Testis (tissue), 2 donors: ENCODE results near the gene LRFN2.

ENCODE experiments used
- POLR2A ChIP-seq: fragments of 450-650 bp; IDR thresholded peaks from one replicate; pipeline ENCODE4 v1.6.1; 2017; ENCODE audit warnings: antibody characterized with exemption, mild to moderate bottlenecking, moderate library complexity
- TF ChIP-seq, protein P1 (sequence below), 3 experiments: fragments of 450-650 bp in 2 of 3; fragments of 200-600 bp in 1 of 3; sonication (generic) in 1 of 3; IDR thresholded peaks; one replicate each; pipeline ENCODE4 v1.5.1; 2016 to 2019; ENCODE audit warnings: antibody characterized with exemption in 3 of 3, mild to moderate bottlenecking in 2 of 3, moderate library complexity in 1 of 3

- TF ChIP-seq, protein P1, sequence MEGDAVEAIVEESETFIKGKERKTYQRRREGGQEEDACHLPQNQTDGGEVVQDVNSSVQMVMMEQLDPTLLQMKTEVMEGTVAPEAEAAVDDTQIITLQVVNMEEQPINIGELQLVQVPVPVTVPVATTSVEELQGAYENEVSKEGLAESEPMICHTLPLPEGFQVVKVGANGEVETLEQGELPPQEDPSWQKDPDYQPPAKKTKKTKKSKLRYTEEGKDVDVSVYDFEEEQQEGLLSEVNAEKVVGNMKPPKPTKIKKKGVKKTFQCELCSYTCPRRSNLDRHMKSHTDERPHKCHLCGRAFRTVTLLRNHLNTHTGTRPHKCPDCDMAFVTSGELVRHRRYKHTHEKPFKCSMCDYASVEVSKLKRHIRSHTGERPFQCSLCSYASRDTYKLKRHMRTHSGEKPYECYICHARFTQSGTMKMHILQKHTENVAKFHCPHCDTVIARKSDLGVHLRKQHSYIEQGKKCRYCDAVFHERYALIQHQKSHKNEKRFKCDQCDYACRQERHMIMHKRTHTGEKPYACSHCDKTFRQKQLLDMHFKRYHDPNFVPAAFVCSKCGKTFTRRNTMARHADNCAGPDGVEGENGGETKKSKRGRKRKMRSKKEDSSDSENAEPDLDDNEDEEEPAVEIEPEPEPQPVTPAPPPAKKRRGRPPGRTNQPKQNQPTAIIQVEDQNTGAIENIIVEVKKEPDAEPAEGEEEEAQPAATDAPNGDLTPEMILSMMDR (IDR thresholded peaks at IDR 0.05) = no peak
- TF ChIP-seq POLR2A = no peak
Observed at GRCh38 chr6:40440053-40440452, 147.1 kb downstream of the LRFN2 start.
